Stimulated activated naive CD8-positive, alpha-beta T cell treated with anti-CD3 and anti-CD28 coated beads, Interleukin-15, Interleukin-2, amounts not matched to agents 100 U/mL and 50 U/mL, for 24 hours (primary cell): Measurements from ENCODE around the gene HPCAL4.

Experiments
- ATAC-seq: fragments of 150-1000 bp; cut with Tn5 transposase; one replicate; pipeline ENCODE4 v1.10.0; 2021
- DNase-seq: peaks from one replicate; pipeline ENCODE4 v3.0.0; 2021

HPCAL4 gene

DNA sequence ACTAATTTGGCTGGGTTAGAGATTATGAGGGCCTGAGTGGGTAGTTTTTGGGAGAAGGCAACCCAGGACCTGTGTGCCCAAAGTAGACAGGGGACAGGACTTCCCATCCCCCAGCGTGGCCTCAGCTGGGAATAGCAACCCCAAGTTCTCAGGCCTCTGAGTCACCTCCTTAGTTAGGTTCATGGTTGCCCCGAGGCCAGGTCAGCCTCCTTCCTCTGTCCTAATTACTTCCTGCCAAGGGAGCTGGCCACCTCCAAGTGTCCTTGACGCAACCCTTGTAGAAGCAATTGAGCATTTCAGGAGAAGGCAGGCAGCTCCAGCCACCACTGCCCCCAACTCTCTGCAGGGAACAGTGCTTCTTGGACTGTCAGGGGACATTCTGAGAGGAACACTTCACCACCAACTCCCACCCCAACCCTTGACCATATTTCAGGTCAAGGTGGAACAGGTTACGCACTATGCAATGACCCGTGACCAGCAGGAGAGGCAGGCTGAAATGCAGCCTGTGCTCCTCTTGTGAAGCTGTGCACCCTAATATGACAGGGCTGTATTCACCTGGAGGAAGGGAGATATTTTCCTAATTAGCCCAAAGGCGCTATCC, 14.2 kb downstream of the HPCAL4 start:
- DNase-seq (no peak), ATAC-seq (no peak)

DNA sequence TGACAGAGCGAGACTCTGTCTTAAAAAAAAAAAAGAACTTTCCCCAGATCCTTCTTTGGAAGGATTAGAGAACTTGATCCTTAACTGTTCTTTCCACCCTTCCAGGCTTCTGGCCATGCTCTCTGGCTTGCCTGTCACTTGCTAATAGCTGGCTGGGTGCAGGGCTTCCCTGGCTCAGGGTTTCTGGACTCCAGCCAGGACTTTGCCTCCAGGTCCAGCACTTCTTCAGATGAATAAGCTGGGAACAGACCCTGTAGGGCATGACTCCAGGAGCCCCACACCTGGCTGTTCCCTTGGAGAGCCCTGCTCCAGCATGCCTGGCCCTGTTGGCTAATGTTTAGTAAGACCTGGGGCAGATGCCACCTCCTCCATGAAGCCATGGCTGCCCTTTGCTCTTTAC, 16.0 kb downstream of the HPCAL4 start:
- DNase-seq (no peak), ATAC-seq (no peak)

DNA sequence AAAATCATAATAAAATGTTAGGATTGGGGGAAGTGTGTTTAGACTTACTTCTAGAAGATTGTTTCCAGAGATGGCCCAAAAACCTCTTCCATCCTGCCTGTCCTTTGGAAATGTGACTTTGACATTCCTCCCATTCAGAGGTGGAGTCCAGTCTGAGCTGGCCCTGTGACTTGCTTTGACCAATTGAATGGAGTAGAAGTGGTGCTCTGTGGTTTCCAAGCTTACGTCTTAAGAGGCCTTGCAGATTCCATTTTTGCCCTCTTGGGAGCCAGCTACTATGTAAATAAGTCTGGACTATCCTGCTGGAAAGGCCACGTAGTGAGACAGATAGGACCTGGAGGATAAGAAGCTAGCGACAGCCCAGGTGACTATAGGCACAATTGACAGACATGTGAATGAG, 18.0 kb downstream of the HPCAL4 start:
- no peak for ATAC-seq
- no peak for DNase-seq

- ATAC-seq (no peak), DNase-seq (peak; percentile 33)
Observed at GRCh38 chr1:39672551-39672947, 18.7 kb downstream of the HPCAL4 start.

- DNase-seq (peak; percentile 42), ATAC-seq (peak; percentile 5)
Observed at GRCh38 chr1:39671793-39672550, 19.3 kb downstream of the HPCAL4 start, which contains the start of gene NT5C1A. TSS of gene NT5C1A (minus strand) at chr1:39672107. CDS start at chr1:39672038, 69 bp downstream.

GRCh38 chr1:39671433-39671792, 19.8 kb downstream of the HPCAL4 start:
- DNase-seq (no peak), ATAC-seq (no peak)

GRCh38 chr1:39670689-39671088, 20.5 kb downstream of the HPCAL4 start:
- DNase-seq = no peak
- no peak for ATAC-seq

DNA sequence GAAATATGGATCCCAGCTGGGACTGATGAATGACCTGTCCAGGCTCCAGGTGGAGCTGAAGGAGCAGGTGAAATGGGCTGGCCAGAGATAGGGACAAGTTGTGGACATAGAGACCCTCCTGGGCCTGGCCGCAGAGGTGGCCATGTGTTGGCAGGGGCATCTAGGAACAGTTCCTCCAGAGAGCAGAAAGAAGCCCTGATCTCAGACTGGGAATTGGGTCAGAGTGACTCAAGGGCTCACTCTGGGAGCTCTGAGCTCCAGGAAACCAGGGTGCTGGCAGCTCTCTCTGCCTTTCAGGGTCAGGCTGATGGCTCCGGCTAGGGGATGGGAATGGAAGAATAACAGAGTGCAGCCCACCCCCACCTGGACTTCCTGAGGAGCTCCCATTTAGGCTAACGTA, 22.3 kb downstream of the HPCAL4 start:
- ATAC-seq = no peak
- no peak for DNase-seq

GRCh38 chr1:39668111-39668510, 23.1 kb downstream of the HPCAL4 start:
- no peak for ATAC-seq

GRCh38 chr1:39666772-39667171, 24.5 kb downstream of the HPCAL4 start:
- DNase-seq (peak; percentile 64), ATAC-seq (peak; percentile 95)

More at GRCh38 chr1:39668111-39668510, 23.1 kb downstream of the HPCAL4 start:
- DNase-seq = no peak

GRCh38 chr1:39663559-39663958, 27.7 kb downstream of the HPCAL4 start:
- DNase-seq (no peak), ATAC-seq (no peak)

GRCh38 chr1:39662861-39663260, 28.4 kb downstream of the HPCAL4 start:
- DNase-seq (no peak), ATAC-seq (no peak)

DNA sequence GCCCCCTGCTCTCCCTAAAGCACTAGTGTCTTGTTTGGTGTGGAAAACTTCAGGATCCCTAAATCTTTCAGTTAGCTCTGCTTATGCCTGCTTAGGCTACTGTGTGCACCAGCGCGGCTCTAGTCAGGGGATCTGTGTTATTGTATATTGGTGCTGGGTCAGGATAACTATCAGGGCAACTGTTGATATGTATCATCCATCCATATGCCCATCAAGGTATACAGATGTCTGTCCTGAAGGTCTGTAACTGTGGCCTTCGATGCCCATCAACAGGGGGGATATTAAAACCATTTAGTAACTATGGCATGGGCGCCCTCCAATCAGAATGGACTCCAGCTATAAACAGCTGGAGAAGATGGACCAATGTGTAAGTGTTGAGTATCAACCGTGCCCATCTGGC, 31.7 kb downstream of the HPCAL4 start:
- no peak for DNase-seq
- ATAC-seq = no peak

GRCh38 chr1:39659110-39659509, 32.1 kb downstream of the HPCAL4 start:
- ATAC-seq (no peak), DNase-seq (no peak)

- ATAC-seq = peak; percentile 65
- peak; percentile 77 for DNase-seq
Observed at GRCh38 chr1:39657923-39658485, 33.2 kb downstream of the HPCAL4 start.

DNA sequence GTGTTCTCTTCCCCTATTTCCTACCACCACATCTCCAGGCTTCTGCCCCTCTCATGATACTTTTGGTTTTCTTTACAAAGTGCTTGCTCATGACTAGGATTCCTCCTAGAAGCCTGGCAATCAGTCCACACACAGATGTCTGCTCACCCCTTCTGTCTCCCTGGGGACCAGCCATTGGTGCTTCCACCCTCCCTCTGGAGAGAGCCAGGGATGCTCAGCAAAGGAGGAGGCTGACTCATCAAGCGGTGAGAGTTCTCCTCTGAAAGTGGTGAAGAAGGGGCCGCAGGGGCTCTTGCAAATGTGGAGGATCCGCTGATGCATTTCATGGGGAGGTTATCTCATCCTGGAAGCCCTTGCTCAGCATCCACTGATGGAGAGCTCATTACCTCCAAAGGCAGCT, 33.8 kb downstream of the HPCAL4 start:
- DNase-seq (no peak), ATAC-seq (no peak)

DNA sequence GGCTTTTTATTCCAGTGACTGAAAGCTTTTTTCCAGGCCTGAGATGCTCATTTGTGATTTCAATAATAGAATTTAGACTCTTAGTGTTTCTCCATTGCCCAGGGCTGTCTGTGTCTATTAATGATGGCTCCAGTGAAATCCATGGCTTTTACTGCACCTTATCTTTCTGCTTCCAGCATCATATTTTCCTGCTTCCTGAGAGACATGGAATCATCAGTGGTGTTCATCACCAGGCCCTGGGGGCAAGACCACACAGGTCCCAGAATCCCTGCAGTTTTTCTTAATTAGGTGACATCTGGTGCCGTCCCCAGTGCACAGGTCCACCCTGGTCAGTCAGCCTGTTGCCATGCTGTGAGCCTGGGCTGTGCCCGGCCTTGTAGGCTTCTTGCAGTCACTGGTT, 34.8 kb downstream of the HPCAL4 start:
- no peak for ATAC-seq
- DNase-seq = no peak

GRCh38 chr1:39655578-39656268, 35.5 kb downstream of the HPCAL4 start:
- ATAC-seq = no peak

DNA sequence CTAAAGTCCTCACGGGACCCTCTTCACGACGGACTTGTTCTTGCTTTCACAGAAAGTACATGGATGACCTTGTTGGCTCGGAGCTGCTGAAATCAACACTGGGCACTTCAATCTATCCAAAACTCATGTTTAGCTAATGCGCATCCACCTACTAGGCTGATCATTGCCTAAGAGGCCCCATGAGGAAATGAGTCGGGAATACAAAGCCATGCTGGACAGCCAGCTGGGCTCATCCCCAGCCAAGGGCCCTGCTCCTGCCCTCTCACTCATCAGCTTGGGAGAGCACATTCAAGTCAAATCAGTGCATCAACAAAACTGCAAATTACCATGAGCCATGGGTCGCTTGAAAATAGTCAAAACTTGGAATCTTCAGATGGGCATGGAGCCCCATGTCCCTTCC, 36.9 kb downstream of the HPCAL4 start:
- no peak for DNase-seq
- ATAC-seq = no peak

More at GRCh38 chr1:39655578-39656268, 35.5 kb downstream of the HPCAL4 start:
- DNase-seq = no peak

- ATAC-seq (peak; percentile 56), DNase-seq (peak; percentile 78)
Observed at GRCh38 chr1:39653546-39654031, 37.6 kb downstream of the HPCAL4 start.

- ATAC-seq (no peak), DNase-seq (no peak)
Observed at GRCh38 chr1:39652554-39652953, 38.7 kb downstream of the HPCAL4 start.

DNA sequence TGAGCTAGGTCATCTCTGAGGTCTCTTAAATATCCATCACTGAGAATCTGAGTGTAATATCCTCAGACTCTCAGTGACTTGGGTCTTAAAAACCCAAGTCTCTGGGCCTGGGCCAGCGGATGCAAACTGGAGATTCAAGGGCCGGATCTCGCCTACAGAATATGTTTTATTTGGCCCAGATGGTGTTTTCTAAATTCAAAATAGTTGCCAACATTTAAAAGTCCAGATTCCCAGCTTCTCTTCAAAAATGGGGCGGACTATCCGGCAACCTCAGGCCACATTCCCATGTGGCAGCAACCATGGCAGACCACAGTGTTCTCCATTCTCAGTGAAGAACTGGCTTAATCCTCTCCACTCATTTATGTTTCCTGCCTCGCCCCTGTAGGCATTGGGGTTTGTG, 39.1 kb downstream of the HPCAL4 start:
- no peak for ATAC-seq

DNA sequence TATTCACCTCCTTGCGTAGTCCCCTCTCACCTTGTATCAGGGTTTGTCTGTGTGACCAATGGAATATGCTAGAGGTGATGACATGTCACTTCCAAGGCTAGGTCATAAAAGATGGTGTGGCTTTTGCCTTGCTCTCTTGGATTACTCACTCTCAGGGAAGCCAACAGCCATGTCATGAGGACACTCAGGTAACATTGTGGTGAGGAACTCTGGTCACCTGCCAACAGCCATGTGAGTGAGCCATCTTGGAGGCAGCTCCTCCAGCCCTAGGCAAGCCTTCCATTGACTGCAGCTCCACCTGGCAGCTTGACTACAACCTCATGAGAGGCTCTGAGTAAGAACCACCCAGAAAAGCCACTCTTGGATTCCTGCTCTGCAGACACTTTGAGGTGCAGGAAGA, 40.8 kb downstream of the HPCAL4 start:
- DNase-seq (no peak), ATAC-seq (no peak)

More for the DNA sequence above, 39.1 kb downstream of the HPCAL4 start:
- no peak for DNase-seq
